DND-41 (cell line): ENCODE measurements around the gene ROCK1.

Experiments used
- EZH2 ChIP-seq: IDR thresholded peaks from 3 replicates; pipeline ENCODE4 v1.6.1; 2012; ENCODE audit warnings: borderline replicate concordance, low read depth, mild to moderate bottlenecking, moderate library complexity, low read length, inconsistent platforms; ENCODE audit not compliant: severe bottlenecking
- TF ChIP-seq, protein P1 (sequence below): IDR thresholded peaks from 2 replicates; pipeline ENCODE4 v1.5.1; 2012; ENCODE audit warnings: borderline replicate concordance, low read length, moderate library complexity, mild to moderate bottlenecking; ENCODE audit not compliant: poor library complexity, severe bottlenecking; ENCODE audit errors: extremely low read depth

DNA sequence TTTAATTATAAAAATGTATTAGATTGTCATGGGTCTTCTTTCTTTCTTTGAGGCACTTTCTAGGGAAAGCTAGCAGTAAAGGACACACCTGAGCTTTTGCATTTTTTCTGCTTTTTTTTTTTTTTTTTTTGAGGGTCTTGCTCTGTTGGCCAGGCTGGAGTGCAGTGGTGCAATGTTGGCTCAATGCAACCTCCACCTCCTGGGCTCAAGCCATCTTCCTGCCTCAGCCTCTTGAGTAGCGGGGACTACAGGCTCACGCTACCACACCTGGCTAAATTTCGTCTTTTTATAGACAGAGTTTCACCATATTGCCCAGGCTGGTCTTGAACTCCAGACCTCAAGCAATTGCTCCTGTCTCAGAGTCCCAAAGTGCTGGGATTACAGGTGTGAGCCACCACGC lies 40.5 kb downstream of the ROCK1 start:
- TF ChIP-seq, protein P1, sequence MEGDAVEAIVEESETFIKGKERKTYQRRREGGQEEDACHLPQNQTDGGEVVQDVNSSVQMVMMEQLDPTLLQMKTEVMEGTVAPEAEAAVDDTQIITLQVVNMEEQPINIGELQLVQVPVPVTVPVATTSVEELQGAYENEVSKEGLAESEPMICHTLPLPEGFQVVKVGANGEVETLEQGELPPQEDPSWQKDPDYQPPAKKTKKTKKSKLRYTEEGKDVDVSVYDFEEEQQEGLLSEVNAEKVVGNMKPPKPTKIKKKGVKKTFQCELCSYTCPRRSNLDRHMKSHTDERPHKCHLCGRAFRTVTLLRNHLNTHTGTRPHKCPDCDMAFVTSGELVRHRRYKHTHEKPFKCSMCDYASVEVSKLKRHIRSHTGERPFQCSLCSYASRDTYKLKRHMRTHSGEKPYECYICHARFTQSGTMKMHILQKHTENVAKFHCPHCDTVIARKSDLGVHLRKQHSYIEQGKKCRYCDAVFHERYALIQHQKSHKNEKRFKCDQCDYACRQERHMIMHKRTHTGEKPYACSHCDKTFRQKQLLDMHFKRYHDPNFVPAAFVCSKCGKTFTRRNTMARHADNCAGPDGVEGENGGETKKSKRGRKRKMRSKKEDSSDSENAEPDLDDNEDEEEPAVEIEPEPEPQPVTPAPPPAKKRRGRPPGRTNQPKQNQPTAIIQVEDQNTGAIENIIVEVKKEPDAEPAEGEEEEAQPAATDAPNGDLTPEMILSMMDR = no peak
- no peak for TF ChIP-seq EZH2
